Activated T-helper 1 cell treated with Interleukin-2 at 50 U/mL for 16 hours (primary cell): ENCODE measurements around the gene HOMER1.

ENCODE experiments used
- DNase-seq: peaks from one replicate; pipeline ENCODE4 v3.0.0-alpha.2; 2020; ENCODE audit warnings: low read depth

Gene HOMER1

DNA sequence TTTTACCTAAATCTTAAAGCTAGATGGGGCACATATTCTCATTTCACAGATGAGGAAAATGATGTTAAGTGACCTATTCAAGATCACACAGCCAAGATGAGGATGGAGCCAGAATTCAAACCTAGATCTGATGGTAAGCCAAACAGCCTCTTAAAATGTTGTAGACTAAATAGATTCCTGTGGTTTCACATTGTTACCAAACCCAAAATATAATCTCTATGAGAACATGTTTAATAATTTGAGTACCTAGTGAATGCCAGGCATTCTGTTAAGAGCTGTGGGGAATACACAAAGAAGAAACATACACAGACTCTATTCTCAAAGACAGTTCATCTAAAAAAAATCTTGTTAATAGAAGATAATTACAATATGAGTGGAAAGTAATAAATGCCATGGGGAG is 25.2 kb downstream of the HOMER1 start:
- no peak for DNase-seq

DNA sequence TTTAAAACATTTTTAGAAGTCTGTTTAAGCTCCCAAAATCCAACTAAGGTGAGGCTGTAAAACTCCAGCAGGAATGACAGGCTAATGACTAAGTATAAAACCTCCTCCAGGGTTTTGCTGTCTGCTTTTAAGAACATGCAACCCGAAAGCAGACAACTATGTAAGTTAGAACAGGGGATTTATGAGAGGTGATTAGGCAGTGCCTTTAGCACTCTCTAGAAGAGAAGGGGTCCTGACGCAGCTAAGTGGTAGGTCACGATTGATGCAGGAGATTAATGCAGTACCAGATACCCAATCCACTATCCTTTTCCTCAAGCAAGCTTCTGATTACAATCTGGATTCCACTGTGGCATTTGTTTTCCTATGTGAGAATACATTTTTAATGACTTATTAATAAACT is 25.9 kb downstream of the HOMER1 start:
- DNase-seq: no peak

DNA sequence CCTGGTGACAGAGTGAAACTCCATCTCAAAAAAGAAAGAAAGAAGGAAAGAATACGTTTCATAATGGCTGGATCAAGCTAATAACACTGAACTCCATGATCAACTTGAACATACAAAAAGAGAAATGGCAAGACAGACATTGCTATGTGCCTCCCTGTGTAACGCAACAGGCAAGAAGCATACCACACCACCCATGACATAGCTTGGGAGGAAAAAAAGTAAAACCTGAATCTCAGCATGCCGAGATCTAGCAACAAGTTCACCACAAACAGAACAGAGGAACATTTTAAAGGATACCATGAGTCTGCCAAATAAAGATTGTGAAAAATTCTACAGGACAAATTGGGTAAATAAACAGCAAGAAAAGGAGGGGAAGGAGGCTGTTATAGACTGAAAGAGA is 26.7 kb downstream of the HOMER1 start:
- DNase-seq: no peak

DNA sequence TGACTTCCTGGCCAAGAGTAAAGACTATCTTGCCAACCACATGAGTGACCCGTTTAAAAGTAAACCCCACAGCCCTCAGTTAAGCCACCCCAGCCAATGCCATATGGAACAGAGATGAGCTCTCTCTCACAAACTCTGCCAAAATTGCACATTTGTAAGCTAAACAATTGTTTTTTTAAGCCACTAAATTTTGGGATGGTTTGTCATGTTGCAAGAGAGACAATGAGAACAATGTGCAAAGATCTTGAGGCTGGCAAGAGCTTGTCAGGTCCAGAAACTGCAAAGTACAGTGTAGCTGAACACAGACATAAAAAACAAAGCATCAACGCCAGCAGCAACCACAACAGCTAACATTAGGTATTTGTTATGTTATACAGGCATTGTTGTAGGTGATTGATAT is 27.8 kb downstream of the HOMER1 start:
- no peak for DNase-seq

DNA sequence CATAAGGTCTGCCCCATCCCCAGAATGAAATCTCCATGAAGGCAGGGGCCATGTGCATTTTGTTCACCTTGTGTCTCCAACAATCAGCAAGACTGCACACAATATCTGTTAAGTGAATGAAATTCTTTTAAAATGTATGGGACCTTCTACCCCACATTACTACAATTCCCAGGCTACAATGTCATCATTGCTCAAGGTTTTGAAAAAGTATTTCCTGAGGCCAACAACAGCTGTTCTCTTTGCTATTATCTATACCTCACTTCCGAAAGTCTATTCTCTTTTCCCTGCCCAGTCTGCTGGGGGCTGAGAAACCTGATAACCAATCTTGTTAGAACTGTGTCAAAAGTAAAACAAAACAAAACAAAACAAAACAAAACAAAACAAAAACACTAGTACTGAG is 29.2 kb downstream of the HOMER1 start:
- no peak for DNase-seq

DNA sequence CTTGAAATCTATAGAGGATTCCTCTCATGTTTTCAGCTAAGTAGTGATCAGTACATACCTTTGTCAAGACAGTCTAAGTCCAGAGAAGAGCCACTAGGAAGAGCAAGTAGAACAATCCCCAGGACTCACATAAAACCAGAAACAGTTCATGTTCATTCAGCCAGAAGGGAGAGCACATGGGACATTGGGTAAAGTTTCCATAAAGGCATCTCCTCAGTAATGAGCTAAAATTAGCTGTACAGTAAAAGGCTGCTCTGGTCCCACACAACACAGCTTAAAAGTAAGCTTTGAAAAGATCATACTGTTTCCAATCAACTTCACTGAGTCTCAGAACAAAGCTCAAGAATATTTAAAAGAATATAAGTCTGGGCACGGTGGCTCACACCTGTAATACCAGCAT is 32.4 kb downstream of the HOMER1 start:
- DNase-seq: no peak

DNA sequence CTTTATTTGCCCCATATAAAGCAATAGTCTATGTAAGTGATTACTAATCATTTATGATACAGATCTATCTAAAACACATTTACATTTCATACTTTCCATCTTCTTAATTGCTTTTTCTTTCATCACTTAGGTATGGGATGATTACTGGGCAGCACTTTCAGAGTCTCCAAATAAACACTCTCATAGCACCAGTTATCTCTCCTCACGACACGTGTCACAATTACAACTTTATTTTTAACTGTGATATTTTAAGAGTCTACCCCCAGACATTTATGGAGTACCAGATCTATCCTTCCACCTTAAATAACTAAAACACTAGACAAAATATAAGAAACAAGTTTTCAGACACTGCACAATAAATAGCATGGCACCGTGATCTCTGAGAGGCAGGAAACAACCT is 32.9 kb downstream of the HOMER1 start:
- no peak for DNase-seq

DNA sequence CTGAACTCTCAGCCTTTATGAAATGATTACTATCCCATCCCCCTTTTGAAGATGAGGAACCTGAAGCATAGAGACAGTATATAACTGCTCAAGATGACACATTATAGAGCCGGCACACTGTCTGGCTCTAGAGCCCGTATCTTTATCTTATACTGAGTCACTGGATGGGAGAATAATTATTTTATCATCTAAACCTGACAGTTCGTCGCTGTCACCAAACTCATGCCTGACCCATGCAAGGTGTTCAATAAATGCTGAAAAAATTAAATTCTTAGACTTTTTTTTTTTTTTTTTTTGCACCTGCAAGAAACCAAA is 38.8 kb downstream of the HOMER1 start:
- no peak for DNase-seq

DNA sequence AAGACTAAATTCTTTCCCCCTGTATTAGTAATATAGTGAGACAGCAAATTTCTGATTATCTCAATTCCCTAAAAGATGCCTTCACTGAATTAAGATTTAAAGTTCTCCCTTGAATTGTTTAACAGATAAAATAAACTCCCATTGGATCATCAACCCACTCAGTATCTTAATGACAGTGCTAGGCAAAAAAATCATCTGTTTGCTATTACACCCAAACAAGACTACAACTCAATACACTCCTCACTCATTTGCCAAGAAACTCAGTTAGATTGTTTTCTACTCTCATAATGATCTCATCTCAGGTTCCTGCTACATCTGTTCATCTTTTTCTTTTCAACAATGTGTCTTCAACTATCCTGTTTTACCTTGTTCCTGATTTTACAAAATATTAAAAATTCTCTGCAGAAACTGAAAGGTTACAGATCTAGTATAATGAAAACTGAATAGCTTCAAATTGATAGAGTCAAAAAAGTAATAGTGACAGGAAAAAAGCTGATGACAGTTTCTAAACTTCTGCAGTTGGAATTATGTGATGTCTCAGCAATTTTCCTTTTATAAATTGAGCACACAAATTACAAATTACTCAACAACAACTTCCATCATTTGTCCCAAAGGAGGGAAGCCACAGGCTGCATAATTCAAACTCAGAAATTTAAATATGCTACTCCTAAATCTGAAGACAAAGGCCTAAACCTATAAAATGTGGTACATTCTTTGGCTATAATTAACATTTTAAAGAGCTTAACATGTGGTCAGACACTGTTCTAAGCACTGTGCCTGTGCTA is 39.4 kb downstream of the HOMER1 start:
- no peak for DNase-seq

DNA sequence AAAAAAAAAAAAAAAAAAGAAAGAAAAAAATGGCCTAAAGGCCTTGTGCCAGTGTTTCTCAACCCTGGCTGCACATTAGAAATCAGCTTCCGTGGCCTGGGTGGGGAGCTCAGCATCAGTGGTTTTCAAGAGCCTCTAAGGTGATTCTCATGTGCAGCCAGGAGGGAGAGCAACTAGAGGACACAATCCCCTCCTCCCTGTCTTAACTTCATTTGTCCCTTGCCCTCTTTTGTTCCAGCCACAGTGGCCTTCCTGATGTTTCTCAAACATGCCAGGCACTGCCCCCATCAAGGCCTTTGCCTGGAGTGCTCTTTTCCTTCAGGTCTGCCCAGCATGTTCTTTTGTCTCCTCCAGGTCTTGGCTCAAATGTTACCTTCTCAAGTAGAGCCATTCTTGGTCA is 42.4 kb downstream of the HOMER1 start:
- DNase-seq: no peak

DNA sequence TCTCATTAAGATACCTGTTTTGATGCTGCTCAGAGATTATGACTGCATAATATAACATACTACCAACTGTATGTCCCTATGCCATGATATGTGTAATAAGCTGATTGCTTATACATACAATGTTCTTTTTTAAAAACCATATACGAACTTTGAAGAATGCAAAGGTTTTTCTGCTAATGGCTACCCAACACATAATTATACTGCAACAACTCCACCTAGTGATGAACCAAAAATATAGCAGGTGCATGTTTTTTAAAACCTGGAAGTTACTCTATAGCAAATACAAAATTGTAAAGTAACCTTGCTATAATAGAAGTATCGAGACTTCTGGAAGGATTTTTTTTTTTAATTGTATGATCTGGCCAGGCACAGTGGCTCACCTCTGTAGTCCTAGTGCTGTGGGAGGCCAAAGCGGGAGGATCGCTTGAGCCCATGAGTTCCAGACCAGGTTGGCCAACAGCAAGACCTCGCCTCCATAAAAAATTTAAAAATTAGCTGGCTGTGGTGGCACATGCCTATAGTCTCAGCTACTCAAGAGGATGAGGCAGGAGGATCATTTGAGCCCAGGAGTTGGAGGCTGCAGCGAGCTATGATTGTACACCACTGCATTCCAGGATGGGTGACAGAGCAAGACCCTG is 49.1 kb downstream of the HOMER1 start:
- no peak for DNase-seq

DNA sequence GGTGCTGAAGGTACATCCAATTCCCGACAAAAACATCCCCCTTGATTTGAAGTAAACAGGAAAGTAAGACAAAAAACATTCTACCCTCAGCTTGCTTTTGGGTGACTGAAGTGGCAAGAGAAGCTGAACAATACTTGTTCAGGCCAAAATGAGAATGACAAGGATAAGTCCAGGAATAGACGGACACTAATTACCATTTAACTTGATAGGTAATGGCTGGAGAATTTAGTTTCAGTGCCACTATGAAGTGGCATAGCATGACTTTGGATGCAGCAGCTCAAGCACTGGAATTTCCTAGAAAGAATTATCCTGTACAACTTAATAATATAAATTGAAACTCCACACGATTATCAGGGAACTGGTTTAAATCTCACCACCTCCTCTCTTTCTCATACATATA is 49.7 kb downstream of the HOMER1 start:
- no peak for DNase-seq

DNA sequence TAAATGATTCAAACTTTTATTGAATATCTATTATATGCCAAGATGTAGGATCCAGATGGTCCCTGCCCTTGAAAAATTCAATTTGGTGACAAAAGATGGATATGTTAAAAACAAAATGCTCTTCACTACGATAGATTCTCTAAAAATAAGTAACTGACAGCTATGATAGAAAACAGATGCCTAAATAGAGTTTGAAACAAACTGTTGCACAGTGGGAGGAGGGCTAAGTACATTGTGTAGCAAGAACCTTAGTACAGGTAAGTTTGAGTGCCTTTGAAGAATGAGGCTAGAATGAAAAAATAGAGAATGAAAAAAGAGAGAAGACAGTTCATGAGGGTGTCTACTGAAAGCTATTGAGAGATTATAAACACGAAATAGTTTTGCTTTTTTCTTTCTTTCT is 54.3 kb downstream of the HOMER1 start:
- no peak for DNase-seq

DNA sequence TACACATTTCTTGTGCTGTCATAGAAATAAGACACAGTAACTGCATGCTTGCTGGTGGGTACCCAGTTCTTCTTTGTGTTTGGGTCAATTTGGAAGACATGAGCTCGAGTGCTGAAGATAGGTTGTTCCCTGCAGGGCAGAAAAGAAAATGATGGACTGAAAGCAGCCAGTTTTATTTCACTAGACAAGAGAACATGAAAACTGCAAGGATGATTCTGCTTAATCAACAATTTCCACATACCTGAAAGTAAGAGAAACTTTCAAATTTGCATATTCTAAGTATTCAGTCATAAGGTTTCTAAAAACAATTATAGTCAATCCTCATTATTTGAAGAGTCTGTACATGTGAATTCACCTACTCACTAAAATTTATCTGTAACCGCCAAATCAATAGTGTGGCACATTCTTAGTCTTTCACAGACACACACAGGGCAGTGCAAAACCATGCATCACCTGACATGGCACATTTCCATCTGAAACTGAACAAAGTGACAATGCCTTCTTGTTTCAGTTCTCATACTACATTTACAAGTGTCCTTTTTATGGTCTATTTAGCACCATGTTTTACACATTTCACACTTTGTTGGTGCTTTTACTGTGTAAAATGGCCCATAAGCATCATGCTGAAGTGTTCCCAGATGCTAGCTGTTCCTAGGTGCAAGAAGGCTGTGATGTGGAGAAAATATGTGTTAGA is 56.9 kb downstream of the HOMER1 start:
- DNase-seq: no peak

DNA sequence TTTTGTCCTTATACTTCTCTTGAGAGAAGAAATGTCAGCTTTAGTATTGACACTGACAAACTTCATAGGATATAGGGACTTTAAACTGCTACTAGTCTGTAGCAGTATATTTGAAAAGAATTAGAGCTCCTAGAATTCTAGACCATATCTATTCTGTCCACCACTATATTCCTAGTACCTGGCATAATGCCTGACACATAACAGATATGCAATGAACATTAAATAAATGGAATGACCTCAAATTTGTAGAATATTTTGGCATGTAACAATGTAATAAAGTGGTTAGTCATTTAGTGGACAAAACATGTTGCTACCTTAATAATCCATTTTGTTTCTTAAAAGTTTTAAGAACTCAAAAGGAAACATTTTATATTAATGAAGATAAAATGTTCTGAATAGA is 57.5 kb downstream of the HOMER1 start:
- DNase-seq: no peak

DNA sequence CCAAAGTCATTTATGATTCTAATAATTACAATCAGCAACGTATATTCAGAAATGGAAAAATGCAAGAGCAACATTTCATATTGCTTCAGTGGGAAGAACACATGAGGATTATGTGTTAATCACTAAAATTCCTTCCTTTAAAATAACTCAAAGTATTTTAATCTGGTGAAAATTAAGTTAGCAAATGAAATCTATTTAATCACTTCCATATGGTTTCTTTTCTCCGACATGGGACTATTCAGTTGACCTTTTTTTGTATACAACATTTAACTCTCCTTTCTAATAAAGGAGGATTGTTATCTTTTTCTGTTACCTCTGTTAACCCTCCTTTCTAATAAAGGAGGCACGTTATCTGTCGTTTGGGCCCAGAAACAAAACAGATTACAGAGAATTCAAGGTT is 59.9 kb downstream of the HOMER1 start:
- no peak for DNase-seq

DNA sequence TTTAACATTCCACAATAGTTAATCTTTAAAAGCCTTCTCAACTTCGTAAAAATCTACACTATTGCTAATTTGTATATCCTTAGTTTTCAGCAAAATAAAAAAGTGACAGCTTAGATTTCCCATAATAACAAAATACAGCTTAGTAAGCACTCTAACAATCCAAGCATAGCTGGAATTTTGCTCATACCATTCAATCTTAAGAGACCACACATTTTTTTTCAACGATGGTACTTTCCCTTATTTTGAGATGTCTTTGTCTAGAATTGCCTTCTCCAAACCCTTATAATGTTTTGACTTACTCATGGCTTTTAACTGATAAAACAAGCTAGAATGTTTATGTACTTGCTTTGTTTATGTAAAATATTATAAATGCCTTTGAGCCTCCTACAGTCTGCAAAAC is 65.6 kb downstream of the HOMER1 start:
- DNase-seq: no peak

DNA sequence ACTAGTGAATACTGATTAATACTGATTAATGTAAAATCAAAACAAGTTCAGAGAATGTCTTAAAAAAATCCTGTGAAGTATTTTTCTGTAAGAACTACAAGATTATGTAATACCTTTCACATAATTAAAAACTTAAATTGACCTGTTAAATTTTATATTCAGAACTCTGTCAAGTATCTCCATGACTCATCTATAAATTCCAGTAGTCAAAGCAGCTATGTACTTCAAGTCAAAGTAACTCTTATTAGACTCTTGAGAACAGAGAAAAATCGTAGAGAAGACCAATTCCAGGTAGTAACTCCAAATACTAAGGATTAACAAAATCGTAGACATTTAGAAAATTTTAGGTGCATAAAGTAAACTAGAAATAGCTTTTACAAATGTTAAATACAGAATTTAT is 77.1 kb downstream of the HOMER1 start:
- DNase-seq: no peak

DNA sequence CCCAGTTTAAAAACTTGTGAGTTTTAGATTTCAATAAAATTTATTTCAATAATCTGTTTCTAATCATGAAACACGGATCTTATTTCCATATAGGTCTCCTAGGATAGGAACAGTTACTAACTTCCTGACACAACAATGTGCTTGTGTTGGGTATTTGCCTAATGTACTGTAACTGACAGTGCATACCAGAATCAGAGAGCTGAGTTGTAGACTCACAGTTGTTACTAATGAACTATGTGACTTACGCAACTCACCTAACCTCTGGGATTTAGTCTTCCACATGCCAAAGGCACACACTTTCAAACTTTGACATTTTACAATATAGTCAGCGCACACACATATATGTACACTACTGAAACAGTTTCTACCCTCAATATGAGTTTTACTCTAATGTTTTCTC is 77.7 kb downstream of the HOMER1 start:
- no peak for DNase-seq

DNA sequence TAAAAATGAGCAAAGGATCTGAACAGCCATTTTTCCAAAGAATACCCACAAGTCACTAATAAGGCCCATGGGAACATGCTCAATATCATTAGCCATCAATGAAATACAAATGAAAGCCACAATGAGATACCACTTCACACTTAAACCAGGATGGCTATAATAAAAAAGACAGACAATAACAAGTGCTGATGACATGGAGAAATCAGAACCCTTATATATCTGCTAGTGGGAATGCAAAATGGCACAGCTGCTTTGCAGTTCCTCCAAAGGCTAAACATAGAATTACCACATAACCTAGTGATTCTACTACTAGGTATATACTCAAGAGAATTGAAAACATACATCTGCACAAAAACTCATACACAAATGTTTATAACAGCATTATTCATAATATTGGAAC is 83.7 kb downstream of the HOMER1 start:
- no peak for DNase-seq

DNA sequence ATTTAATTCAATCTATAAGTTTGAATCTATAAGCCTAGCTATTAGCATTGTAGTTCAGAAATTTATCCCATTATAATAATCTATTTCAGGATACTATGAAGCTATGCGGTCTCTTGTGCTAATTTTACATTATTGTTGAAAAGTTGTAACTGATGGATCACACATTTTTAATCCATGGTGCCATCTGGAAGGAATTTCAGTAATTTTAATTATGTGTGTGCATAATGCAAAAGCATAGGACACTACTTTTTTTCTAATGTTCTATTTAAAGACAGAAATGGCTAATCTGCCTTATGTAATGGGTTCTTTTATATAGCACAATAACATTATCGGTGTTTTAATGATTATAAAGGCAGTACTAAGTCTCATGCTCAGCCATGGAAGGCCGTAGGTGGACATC is 90.6 kb downstream of the HOMER1 start:
- no peak for DNase-seq

DNA sequence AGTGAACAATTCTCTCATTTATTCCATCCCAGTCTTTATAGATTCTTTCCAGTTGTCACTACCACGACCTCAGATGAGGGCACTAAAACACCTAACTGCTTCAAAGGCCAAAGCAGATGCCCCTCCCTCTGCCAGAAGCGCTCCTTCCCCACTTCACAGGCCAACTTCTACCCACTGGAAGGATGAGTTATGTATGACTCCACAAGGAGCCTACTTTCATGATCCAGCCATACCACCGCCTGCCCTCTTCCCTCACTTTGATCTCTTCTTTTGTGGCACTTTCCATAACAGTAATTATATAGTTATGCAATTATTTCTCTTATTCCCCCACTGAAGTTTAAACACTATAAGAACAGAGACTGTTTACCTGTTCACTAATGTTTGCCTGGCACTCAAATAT is 93.7 kb downstream of the HOMER1 start:
- DNase-seq: no peak

DNA sequence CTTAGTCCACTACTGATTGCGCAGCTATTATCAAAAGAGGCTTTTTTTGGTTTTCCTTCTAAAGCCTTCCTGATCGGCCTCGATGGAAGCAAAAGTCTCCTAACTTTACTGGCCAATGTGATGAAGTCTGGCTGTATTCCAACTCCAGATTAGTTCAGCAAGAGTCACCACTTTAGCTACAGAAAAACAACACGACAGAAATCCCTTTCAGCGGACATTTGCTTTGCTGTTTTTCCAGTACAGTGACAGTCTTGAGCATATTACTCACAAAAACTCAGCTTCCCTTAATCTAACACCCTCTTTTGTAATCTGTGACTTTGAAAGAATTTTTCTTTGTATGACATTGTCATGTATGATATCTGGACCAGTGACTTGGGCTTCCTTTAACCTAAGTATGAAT is 95.7 kb downstream of the HOMER1 start:
- DNase-seq: no peak

DNA sequence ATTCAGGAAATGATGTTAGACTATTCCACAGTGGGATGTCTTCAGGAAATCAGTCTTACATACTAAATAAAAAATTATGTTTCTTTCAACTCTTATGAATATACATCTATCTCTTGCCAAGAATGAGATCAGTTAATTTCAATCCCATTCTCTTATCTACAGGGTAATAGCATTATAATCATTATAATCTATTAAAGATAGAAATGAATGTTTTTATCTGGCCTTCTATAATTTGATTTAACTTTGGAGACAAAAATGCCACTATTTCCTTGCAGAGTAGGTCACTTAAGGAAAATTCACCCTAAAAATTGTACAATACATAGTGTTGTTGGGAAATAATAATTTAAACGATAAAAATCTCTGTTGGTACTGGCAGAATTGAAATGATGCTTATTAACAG is 96.4 kb downstream of the HOMER1 start:
- DNase-seq: no peak
